CD4-positive, alpha-beta T cell treated with Interleukin-10 for 1 hour (primary cell): ENCODE measurements around the gene MRM3.
"Not testable (repeated sequence)": the region's sequence is repeated elsewhere in the genome, so short reads cannot be mapped to it uniquely, and the experiment has no call there.

Experiments used
- DNase-seq: peaks from one replicate; pipeline ENCODE4 v3.0.0-alpha.2; 2020

The MRM3 gene, protein sequence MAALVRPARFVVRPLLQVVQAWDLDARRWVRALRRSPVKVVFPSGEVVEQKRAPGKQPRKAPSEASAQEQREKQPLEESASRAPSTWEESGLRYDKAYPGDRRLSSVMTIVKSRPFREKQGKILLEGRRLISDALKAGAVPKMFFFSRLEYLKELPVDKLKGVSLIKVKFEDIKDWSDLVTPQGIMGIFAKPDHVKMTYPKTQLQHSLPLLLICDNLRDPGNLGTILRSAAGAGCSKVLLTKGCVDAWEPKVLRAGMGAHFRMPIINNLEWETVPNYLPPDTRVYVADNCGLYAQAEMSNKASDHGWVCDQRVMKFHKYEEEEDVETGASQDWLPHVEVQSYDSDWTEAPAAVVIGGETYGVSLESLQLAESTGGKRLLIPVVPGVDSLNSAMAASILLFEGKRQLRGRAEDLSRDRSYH

DNA sequence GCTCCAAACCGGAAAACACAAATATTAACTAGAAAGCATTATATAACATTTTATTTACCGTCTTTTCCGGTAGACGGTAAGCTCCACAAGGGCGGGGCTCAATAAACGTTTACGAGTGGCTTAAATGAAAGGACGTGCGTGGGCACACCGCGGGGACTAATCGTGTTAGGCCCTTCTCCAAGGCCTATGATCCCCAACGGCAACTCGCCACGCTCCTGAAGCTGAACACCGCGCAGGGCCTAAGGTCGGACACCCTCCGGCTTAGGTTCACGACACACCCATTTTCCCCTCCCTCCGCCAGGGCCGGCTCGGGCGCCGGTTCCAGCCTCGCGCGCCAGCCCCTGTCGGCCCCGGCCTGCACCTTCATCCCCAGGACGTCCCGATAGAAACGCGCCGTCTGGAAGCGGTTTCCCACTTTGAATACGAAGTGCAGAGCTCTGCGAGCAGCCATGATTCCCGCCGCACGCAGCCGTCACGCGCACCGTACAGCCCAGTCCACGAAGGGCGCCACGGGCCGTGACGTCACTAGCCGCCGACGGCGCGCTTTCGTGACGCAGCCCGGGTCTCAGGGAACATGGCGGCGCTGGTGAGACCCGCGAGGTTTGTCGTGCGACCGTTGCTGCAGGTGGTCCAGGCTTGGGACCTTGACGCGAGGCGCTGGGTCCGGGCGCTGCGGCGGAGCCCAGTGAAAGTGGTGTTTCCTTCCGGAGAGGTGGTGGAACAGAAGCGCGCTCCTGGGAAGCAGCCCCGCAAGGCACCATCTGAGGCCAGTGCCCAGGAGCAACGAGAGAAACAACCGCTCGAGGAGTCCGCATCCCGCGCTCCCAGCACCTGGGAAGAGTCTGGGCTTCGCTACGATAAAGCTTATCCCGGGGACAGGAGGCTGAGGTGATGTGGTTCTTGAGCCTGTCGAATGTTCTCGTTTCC, at the start of gene MRM3, which contains the start of gene GLOD4:
TSS of gene MRM3 (plus strand) at position 549 of the 927 bp plus-strand sequence. CDS start at position 575, 26 bp downstream.
TSS of gene GLOD4 (minus strand) at position 476 of the 927 bp plus-strand sequence. CDS start at position 451, 25 bp downstream.
- DNase-seq = peak; percentile 94

DNA sequence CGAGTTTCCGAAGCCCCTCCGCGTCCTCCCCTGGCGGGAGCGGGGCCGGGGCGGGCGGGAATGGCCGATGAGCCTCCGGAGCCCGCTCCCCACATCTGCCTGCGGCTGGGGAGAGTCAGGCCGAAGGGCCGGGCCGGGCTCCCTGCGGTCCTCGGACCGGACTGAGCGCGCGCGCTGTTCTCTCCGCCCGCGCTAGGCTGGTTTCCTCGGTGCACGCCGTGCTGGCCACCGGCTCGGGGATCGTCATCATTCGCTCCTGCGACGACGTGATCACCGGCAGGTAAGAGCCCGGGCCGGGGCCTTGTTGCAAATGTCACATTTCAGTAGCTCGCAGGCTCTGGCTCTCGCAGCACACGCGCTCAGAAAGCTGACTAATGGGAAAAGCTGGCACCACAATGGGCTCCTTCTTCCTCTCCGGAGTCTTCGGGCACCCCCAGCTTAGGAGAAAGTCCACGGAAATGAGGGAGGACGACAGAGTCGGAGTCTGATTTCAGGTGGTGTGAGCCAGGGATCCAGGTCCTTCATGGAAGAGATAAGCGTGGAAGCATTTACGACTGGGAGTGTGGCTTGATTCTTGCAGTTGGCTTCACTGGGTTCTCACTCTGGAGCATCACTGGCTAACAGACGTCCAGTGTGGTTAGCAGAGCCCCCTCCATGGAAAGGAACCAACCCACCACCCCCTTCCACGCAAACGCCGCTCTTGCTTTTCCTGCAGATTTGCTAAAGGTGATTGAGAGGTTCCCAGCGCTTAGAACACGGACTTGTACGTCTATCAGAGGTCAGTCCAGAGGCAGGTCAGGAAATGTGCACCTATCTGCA, 49.0 kb upstream of the MRM3 start:
- no peak for DNase-seq

DNA sequence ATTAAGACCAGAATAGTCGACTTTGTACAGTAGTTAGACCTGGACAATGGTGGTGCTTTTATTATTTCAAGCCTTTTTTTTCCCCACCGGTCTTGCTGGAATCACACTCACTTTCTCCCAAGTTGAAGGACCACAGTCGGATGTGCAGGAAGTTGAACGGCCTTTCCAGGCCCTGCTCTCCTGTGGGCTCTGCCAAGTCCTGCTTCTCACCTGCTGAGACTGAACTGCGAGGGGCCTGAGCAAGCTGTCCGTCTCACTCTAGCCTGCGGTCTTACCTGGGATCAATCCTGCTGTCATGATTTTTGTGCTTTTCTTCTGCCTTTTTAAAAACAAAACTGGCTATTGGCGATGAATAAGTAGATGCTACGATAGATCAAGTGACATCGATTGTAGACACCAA, 48.4 kb upstream of the MRM3 start:
- DNase-seq = no peak

DNA sequence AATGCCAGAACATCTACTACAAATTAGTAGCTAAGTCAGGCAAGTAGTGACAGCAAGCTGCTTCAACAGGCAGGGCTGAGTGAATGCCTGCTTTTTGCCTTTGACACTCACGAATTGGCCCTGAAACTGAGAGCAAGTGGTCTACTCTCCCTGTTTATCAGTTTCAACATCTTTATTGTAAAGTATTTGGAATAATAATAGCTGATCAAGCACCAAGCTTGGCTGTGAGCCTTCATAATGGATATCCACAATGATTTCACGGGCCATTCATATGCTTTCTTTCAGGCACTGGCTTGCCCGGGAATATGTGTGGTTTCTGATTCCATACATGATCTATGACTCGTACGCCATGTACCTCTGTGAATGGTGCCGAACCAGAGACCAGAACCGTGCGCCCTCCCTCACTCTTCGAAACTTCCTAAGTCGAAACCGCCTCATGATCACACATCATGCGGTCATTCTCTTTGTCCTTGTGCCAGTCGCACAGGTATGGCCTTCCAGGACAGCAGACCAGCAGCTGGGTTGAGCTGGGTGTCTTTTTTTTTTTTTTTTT, 44.5 kb upstream of the MRM3 start:
- no peak for DNase-seq

DNA sequence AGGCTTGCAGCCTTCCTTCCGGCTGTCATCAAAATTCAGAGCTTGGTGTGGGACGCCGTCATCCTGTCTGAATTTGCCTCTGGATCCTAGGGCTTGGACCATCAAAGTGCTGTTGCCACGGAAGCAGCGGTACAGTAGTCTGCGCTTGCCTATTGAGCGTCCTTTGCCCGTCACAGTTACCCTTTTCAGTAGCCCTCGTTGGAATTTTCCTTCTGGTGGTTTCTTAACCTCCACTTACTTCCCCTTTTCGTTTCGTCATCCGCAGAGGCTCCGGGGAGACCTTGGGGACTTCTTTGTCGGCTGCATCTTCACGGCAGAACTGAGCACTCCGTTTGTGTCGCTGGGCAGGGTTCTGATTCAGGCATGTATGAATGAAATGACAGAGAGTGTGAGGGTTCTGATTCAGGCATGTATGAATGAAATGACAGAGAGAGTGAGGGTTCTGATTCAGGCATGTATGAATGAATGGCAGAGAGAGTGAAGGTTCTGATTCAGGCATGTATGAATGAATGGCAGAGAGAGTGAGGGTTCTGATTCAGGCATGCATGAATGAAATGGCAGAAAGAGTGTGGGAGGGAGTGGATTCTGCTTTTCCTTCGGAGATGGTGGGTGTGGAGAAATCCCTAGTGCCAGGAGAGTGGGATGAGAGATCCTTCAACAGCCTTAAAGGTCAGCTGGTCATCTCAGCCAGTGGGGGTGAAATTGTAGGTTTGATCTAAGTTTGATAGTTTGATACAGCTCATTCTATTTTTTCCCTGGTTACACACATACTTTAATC, 41.7 kb upstream of the MRM3 start:
- DNase-seq = peak; percentile 19

DNA sequence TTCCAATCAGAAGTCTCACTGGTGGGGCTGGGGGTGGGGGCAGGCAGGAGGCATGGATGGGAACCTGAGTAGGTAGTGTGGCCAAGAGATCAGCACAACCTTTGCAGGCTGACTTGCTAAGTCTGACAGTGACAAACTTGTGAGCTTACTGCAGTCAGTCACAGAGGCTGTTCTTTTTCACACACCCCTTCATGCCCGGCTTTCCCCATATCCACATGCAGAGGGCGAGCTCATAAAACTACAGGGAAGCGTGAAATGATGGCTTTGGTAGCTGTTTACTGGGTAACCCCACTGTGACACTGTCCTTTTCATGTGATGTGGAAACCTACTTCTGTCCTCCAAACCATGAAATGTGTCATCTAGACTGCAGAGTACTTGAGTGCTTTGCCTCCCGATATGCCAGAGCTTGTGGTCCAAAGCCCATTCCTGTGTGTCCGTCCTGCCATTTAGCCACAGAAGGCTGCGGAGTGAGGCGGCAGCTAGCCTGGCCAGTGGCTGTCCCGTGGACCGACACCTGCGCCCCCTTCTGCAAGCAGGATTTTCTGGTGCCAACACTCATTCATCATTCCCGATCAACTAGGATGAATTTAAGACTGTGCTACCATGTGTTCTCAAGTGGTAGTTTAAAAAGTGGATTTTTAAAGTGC, 39.9 kb upstream of the MRM3 start:
- no peak for DNase-seq

DNA sequence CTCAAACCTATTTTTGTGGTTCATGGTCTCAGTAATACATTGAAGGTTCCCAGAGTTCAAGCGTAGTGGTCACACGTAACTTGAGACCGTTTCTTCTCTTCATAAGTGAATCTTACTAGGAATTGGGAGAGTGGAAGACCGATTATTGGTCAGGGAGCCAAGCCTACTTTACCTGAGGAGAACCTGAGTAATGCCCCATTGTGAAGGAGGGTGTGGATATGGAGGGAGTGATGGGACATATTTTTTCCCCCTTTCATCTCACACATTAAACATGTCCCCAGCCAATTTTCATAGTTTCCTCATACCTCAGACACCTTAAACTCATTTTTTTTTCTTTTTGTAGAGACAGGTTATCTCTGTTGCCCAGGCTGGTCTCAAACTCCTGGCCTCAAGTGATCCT, 39.0 kb upstream of the MRM3 start:
- DNase-seq = no peak

DNA sequence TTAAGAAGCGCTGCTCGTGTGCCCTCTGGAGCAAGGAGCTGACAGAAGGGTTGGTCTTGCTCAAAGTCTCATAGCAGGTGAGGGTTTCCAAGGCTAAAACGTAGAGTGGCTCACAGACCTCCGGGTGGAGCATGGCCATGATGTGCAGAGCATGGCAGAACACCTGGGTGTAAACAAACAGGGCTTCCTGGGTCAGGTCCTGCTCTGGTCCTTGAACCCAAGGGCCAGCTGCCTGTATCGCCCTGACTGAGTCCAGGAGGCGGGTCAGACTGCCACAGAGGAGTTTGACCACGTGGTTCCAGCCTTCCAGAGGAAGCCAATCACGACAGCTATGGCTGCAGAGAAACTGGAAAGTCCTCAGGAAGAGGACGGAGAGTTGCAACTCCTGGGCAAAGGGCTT, 37.2 kb upstream of the MRM3 start:
- DNase-seq = no peak

DNA sequence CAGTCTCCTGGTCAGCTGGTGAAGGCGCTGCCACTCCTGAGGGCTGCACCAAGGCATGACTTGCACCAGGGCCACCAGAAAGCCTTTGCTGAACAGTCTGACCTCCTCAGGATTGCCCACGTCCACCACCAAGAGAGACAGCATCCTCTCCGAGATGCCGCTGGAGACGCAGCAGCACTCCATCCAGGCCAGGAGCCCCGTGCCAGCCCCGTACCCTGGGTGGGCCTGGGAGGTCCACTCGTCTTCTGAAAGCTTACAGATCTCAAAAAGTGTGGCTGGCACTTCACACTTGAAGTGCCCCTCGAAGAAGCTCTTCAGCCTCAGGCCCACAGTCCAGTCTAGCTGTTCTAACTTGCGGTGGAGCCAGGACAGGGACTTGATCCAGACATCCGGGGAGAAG, 36.7 kb upstream of the MRM3 start:
- no peak for DNase-seq

DNA sequence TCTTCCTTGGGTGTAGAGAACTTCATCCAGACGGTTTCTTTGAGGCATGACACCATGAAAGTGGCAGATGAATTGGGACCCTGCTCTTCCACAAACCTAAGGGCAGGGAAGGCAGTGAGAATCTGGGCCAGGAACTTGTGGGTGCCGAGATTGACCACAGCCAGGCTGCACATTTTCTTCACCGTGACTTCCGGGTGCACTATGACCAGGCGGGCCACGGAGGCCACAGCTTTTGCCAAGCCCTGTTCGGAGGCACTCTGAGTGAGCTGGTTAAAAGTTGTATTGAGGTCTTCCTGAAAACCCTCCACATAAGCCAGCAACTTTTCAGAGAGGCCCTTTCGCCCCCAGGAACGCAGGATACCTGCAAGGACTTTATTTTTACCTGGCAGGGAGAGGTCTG, 36.0 kb upstream of the MRM3 start:
- DNase-seq = no peak

DNA sequence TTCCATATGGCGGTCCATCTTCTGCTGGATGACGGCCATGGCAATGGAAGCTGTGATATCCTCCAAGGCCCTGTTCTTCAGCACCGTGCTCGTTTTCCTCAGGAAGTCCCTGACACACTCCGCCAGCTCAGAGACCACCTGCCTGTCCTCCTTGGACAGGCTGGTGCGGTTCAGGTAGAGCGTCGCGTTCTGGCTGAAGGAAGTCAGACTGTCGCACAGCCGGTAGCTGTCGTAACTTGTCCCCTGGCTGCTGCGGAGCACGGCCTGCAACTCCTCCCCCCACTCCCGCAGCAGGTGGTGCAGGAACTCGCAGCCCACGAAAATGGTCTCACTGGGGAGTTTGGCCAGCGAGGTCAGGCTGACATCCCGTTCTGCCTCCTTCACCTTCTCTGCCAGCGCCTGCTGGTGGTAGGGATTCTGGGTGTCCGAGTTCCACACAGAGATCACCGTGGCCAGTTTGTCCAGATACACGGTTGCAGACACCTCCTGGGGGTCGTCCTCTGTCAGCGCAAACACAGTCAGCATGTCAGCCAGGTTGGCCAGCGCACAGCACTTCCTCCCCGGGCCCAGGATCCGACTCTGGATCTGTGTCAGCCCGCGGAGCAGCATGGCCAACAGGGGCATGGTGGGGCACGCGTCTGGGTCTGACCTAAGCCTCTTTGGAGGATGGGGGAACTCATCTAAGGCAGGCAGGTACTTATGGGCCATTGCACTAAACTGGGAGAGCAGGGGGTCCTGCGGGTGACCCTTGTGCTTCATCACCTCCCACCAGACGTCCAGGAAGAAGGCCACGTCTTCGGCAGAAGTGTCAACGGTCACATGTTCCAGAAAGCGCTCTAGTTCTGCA, 35.1 kb upstream of the MRM3 start:
- DNase-seq = no peak

DNA sequence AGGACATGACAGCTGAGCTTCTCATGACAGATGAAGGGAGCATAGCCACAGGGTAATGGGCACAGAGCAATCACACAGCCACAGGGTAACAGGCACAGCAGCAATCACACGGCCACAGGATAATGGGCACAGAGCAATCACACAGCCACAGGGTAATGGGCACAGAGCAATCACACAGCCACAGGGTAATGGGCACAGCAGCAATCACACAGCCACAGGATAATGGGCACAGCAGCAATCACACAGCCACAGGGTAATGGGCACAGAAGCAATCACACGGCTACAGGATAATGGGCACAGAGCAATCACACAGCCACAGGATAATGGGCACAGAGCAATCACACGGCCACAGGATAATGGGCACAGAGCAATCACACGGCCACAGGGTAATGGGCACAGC, 33.5 kb upstream of the MRM3 start:
- DNase-seq = not testable (repeated sequence)

DNA sequence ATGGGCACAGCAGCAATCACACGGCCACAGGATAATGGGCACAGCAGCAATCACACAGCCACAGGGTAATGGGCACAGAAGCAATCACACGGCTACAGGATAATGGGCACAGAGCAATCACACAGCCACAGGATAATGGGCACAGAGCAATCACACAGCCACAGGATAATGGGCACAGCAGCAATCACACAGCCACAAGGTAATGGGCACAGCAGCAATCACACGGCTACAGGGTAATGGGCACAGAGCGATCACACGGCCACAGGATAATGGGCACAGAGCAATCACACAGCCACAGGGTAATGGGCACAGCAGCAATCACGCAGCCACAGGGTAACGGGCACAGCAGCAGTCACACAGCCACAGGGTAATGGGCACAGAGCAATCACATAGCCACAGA, 32.8 kb upstream of the MRM3 start:
- DNase-seq = not testable (repeated sequence)

DNA sequence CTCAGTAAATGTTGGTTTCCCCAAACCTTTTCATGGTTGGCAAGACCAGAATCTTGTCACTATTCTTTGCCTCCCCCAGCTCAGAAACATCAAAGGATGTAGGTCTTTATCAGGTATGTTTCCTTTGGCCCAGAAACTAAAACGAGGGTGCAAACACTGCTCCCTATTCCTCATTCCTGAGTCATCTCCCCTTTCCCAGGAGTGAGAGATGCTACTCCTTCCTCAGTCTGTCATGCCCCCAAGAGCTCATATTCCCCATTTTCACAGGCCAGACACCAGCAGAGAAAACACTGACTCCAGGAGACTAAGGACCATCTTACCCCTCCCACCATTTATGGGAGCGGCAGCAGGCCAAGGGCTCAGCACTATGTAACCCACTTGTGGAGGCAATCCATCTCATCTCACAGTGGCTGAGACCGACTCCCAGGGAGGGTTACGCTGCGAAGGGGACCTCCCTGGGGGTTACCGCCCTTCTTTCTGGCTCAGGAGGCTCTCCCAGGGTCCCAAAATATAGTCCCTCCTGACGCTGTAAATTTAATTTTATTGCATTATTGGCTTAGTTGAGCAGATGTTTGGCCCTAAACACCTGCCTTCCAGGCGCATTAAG, 31.6 kb upstream of the MRM3 start:
- no peak for DNase-seq

DNA sequence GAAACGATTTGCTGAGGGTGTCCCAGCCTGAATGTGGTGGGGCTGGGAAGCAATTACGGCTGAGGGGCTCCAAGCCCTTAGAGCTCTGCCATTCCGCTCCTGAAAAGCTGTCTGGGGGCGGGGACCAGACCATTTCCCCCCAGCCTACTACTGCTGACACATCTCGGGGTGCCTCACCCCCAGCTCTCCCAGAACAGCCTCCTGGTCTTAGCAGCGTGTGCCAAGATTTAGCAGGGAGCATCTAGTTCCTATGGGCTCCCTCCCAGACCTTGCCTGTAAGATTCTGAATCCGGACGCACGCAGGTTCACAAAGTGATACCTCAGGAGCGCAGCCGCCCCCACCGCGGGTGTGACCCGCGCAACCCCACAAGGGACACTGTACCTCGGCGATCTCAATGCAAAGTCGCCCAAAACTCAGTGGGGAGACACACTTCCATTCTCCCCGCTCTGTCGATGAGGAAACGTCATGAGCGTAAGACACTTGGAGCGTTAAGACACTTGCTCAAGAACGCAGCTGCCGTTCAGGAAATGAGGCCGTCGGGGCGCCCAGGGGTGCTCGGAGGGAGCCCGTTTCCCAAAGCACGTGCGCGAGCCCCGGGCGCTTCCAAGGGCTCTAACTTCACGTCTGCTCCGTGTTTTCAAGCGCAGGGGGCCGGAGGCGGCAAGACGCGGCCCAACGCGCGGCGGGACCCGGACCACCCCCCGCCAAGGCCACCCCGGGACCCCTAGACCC, 30.7 kb upstream of the MRM3 start:
- peak; percentile 51 for DNase-seq

DNA sequence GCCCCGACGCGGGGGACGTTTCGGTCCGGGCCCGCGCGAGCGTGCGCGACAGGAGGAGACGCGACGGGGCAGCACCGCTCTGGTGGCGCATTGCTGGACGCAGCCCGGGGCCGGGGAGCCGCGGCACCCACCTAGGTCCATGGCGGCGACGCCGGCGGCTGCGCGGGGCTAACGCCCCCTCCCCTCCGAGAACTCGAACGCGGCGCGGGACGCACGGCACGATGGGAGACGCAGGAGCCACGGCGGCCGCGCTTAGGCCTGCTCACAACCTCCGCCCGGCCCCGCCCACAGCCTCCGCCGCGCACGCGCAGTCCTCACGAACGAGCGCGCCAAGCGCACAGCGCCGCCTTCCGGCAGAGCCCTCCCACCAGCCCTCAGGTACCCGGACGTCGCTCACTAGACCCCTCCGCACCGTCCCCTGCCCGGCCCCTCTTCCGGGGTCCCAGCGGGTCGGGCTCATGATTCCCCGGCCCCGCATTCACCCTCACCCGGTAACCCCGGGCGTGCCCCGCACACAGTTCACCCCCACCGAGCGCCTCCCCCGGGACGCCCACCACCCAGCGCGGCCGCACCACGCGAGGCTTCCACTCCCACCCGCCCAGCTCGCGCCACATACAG, 30.0 kb upstream of the MRM3 start, which contains the start of gene GEMIN4:
TSS of gene GEMIN4 (minus strand) at position 263 of the 618 bp plus-strand sequence. CDS start at position 141, 122 bp downstream.
- DNase-seq = peak; percentile 97

DNA sequence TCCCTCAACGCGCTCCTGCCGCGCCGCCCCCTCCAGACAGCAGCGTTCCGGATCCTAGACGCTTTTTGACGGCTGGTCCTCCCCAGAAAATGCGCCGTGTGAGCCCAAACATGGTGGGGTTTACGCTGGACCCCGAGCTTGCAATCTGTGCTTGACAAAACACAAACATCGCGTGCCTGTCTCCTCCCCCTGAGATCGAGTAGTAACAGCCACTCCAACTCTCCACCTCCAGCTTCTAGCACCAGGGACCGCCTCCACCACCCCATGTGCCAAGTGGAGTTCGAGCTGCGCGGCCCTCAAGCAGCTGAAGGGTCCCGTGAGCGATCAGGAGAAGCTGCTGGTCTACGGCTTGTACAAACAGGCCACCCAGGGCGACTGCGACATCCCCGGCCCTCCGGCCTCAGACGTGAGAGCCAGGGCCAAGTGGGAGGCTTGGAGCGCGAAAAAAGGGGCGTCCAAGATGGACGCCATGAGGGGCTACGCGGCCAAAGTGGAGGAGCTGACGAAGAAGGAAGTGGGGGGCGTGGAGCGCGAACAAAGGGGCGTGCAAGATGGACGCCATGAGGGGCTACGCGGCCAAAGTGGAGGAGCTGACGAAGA, 29.4 kb upstream of the MRM3 start:
- DNase-seq = no peak

DNA sequence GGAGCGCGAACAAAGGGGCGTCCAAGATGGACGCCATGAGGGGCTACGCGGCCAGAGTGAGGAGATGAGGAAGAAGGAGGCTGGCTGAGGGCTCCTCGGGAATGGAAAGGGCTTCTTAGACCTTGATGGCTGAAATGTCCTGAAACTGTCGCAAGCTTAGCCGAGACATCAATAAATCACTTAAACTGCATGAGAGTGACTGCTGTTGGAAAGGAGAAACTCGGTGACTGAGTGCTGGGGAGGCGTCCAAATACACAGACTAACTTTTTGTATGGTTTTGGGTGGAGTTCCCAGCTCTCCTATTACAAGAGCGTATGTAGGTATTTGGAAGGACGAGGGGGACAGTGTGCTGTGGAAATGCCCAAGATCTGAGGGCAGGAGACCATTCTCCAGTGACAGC, 28.7 kb upstream of the MRM3 start:
- DNase-seq = no peak
